Thymus (tissue), 11 donors: ENCODE measurements around the gene NMRAL1. TPM values are rescaled to one million over a fixed set of nuclear protein-coding genes. Genes with fewer than 3 reads are reported as not detected.

Source experiments
- DNase-seq, 9 donors: peaks; one replicate each; pipeline ENCODE4 v3.0.0-alpha.2; 2013; ENCODE audit warnings: low spot score in 9 of 9, low read depth in 6 of 9, missing footprints in 1 of 9
- H3K27ac ChIP-seq, 2 donors: one replicate each; pipeline ENCODE4 v1.5.1; 2013; ENCODE audit warnings: control low read depth in 1 of 2, low read depth in 1 of 2, low read length in 1 of 2, mild to moderate bottlenecking in 1 of 2, moderate library complexity in 1 of 2
- H3K27me3 ChIP-seq, 2 donors: one replicate each; pipeline ENCODE4 v1.5.1; 2013; ENCODE audit warnings: low read length in 1 of 2; ENCODE audit not compliant: control insufficient read depth in 2 of 2, insufficient read depth in 1 of 2
- H3K36me3 ChIP-seq, 2 donors: one replicate each; pipeline ENCODE4 v1.5.1; 2013; ENCODE audit warnings: low read length in 1 of 2, mild to moderate bottlenecking in 1 of 2, moderate library complexity in 1 of 2; ENCODE audit not compliant: control insufficient read depth in 2 of 2, insufficient read depth in 2 of 2
- H3K4me1 ChIP-seq, 2 donors: one replicate each; pipeline ENCODE4 v1.5.1; 2013; ENCODE audit warnings: low read length in 2 of 2; ENCODE audit not compliant: control insufficient read depth in 2 of 2, insufficient read depth in 2 of 2
- H3K4me3 ChIP-seq, 2 donors: one replicate each; pipeline ENCODE4 v1.5.1; 2013; ENCODE audit warnings: low read length in 2 of 2, control low read depth in 1 of 2, mild to moderate bottlenecking in 1 of 2
- H3K9me3 ChIP-seq, 2 donors: one replicate each; pipeline ENCODE4 v1.5.1; 2013; ENCODE audit warnings: low read length in 1 of 2, mild to moderate bottlenecking in 1 of 2; ENCODE audit not compliant: control insufficient read depth in 2 of 2, insufficient read depth in 1 of 2
- WGBS: extraction: QIAGEN DNeasy Blood & Tissue Kit; methylation state at CpG from one replicate; pipeline ENCODE4 v1.1.7; 2013; 5-methylcytosine and 5-hydroxymethylcytosine counted together
- polyA plus RNA-seq: library from polyadenylated mRNA; stranded (reverse); fragments of 200-250 nt; gene quantifications from one replicate; pipeline ENCODE4 v1.2.3, GENCODE V29; 2013
- total RNA-seq: library from RNA; stranded (reverse); fragments of 120-200 nt; gene quantifications from one replicate; pipeline ENCODE4 v1.2.4, GENCODE V29; 2013
- donor health status: healthy.

The NMRAL1 gene
- total and polyA plus RNA-seq, 2 donors, result 44.9 to 57.4 TPM

DNA sequence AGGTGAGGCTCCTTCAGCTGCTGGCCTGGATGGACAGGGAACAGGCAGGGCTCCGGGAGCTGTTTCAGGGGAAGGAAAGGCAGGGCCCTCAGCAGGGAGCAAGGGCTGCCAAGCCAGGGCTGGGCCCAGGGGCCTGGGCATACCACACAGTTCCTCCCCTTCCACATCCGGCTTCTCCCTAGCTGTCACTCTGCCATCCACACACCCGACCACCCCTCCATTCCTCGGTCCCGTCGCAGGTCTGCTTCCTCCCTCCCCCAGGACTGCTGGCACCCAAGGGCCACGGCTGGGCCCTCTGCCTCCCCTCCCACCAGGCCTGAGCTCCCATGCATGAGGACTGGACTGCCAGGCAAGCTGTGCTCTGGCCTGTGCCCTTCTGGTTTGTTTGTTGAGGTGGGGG lies 40.2 kb upstream of the NMRAL1 start:
- no peaks in the 10 kb centered on the region for H3K27me3 ChIP-seq
- no peak for DNase-seq
- H3K4me1 ChIP-seq, result peaks cover 8 to 37% of the 10 kb centered on the region in 2 donors
- H3K9me3 ChIP-seq, result no peaks in the 10 kb centered on the region
- H3K36me3 ChIP-seq, result peaks cover 38 to 42% of the 10 kb centered on the region in 2 donors
- no peak overlapping the region for H3K27ac ChIP-seq
- 44% methylated on average over 7 of the region's 7 CpGs for WGBS
- H3K4me3 ChIP-seq, result no peak overlapping the region

DNA sequence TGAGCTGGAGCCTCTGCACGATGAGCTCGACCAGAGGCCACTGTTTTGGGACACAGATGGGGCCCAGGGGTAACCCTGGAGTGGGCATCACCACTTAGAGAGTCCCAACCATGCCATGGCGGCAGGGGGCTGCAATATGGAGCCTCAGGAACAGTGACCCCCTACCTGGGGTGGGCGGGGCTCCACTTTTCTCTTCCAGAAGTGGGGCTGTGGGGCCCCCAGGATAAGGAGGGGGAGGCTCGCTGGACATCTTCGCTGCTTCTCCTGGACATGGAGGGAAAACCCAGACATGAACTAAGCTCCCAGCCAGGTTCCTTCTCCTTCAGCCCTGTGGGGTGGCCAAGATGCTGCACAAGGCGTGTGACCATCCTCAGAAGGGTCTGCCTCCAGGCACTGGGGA lies 39.5 kb upstream of the NMRAL1 start:
- 96% methylated on average over 7 of the region's 7 CpGs for WGBS
- no peaks in the 10 kb centered on the region for H3K9me3 ChIP-seq
- peaks cover 46 to 49% of the 10 kb centered on the region in 2 donors for H3K36me3 ChIP-seq
- H3K4me1 ChIP-seq, result peaks cover 8 to 36% of the 10 kb centered on the region in 2 donors
- no peak for DNase-seq
- no peak overlapping the region for H3K27ac ChIP-seq
- H3K27me3 ChIP-seq, result no peaks in the 10 kb centered on the region
- H3K4me3 ChIP-seq, result no peak overlapping the region

DNA sequence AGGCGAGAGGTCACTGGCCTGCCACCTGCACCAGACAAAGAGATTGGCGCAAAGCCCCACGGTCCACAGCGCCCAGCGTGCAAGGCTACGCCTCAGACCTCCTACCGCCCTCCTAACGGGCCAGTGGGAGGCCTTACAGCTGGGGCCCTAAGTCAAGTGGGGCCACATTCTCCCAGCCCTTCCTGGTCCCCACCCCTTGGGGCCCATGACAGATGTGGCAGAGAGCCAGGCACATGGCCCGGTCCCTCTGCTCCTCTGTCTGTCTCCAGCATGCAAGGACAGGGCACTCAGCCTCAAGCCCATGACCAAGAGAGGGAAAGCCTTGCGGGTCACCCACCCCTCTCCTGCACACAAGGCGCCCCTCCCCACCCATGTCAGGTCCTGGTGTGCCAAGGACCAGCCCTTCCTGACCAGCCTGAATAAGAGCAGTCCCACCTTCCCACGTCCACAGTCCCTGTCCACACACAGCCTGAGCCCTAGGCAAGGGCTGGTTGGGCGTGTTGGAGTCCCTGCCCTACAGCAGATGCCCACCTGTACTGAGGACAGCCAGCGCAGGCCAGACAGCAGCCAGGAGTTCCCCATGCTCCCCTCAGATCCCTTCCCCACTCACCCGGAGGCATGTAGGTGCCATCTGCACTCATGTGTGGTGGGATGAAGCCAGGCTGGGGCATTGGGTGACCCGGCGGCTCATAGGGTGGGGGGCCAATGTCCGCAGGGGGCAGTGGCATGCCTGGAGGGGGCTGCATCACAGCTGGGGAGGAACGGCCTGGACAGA lies 38.8 kb upstream of the NMRAL1 start:
- Histone ChIP-seq H3K27me3 (no peaks in the 10 kb centered on the region), H3K36me3 (peaks cover 52 to 56% of the 10 kb centered on the region in 2 donors), H3K4me1 (peaks cover 8 to 31% of the 10 kb centered on the region in 2 donors), H3K27ac (no peak overlapping the region), H3K9me3 (no peaks in the 10 kb centered on the region), H3K4me3 (no peak overlapping the region)
- 97% methylated on average over 19 of the region's 19 CpGs for WGBS
- no peak for DNase-seq

DNA sequence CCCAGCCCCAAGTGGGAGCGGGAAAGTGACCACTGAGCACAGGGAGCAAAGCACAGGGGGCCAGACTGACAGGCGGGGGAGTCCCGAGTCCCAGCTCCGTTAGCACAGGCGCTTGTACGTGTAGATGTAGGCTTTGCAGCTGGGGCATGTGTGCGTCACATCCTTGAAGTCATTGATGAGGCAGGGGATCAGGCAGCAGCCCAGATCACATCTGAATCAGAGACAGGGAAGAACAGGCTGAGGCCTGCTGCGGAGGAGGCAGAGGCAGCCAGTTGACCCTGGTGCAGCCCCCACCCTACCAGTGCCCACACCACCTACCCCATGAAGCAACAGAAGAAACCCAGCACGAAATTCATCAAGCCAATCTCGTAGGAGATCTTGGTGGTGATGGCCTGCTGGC lies 38.0 kb upstream of the NMRAL1 start:
- 97% methylated on average over 10 of the region's 10 CpGs for WGBS
- DNase-seq, result no peak
- Histone ChIP-seq H3K27me3 (no peaks in the 10 kb centered on the region), H3K4me3 (no peak overlapping the region), H3K36me3 (peaks cover 60 to 64% of the 10 kb centered on the region in 2 donors), H3K9me3 (no peaks in the 10 kb centered on the region), H3K4me1 (peaks cover 2 to 23% of the 10 kb centered on the region in 2 donors), H3K27ac (no peak overlapping the region)

DNA sequence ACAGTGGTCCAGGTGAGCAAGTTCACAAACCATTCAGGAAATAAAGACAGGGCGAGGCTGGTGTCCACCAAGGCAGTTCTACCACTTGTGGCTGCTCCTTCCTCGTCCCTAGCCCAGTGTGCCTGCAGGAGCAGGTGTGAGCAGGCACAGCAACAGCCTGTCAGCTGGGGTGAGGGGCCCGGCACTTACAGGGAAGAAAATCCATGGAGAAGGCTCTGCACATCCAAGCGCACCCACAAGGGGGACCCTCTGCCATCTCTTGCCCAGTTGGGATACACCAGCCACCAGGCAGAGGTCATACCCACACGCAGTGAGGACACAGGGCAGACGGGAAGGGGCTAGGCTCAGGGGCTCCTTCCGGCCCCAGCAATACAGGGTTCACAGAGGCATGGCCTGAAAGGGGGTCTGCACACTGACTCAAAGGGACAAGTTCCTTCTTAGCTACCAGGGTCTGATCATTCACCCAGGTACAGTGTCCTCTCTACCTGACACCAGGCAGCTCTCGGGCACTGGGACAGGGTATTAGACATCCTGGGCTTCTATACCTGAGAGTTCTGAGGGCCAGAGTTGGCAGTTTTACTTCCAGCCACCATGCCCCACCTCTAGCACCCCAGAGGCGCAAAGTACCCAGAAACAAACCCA lies 37.1 kb upstream of the NMRAL1 start:
- Histone ChIP-seq H3K4me1 (peaks cover 2 to 22% of the 10 kb centered on the region in 2 donors), H3K36me3 (peaks cover 62 to 71% of the 10 kb centered on the region in 2 donors), H3K27ac (no peak overlapping the region), H3K4me3 (no peak overlapping the region), H3K9me3 (no peaks in the 10 kb centered on the region), H3K27me3 (no peaks in the 10 kb centered on the region)
- 93% methylated on average over 9 of the region's 9 CpGs for WGBS
- no peak for DNase-seq

DNA sequence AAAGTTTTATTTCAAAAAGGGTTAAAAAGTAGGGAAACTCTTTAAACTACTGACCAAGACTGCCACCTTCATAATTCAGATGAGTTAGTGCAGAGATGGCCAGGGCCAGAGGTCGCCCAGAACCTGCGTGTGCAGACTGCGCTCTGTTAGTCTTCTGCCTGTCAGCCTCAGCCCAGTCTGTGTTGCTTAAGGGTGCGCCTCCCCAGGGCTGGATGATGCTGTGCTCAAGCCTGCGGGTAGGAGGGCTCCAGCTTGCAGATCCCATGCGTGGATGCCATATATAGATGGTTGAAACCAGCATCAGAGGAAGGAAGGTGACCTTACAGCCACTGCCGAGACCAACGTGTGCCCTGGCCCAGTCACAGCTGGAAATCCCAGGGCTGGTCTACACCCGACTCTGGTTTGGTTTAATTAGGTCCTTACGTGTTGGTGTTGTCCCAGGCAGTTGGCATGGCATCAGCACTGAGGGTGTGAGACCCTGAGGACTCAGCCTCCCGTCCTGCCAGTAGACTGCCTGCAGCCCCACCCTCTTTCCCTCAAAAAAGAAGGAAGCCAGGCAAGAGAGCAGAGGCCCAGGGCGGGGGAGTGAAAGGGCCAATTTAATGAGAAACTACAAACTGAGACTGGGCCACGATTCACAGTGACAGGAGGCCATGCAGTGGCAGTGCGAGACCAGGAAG lies 36.5 kb upstream of the NMRAL1 start:
- Histone ChIP-seq H3K4me1 (peaks cover 9 to 28% of the 10 kb centered on the region in 2 donors), H3K36me3 (peaks cover 62 to 72% of the 10 kb centered on the region in 2 donors), H3K27me3 (no peaks in the 10 kb centered on the region), H3K27ac (no peak overlapping the region), H3K4me3 (no peak overlapping the region), H3K9me3 (no peaks in the 10 kb centered on the region)
- 93% methylated on average over 14 of the region's 14 CpGs for WGBS
- no peak for DNase-seq

DNA sequence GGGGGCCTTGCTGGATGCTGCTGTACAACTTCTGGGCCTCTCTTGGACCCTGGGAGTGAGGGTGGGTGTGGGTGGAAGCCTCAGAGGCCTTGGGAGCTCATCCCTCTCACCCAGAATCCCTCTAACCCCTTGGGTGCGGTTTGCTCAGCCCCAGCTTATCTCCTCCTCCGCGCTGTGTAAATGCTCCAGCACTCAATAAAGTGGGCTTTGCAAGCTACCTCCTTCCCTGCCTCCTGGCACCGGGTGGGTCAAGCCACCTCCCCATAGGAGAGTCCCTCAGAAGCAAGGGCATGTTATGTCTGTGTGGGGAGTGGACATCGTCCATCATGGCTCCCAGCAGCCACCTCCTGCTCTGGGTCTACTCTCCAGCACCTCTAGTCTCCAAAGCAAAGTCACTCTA lies 35.7 kb upstream of the NMRAL1 start:
- DNase-seq, result no peak
- Histone ChIP-seq H3K36me3 (peaks cover 62 to 72% of the 10 kb centered on the region in 2 donors), H3K27ac (no peak overlapping the region), H3K27me3 (no peaks in the 10 kb centered on the region), H3K4me3 (no peak overlapping the region), H3K4me1 (peaks cover 14 to 31% of the 10 kb centered on the region in 2 donors), H3K9me3 (no peaks in the 10 kb centered on the region)
- WGBS, result 87% methylated on average over 5 of the region's 5 CpGs

DNA sequence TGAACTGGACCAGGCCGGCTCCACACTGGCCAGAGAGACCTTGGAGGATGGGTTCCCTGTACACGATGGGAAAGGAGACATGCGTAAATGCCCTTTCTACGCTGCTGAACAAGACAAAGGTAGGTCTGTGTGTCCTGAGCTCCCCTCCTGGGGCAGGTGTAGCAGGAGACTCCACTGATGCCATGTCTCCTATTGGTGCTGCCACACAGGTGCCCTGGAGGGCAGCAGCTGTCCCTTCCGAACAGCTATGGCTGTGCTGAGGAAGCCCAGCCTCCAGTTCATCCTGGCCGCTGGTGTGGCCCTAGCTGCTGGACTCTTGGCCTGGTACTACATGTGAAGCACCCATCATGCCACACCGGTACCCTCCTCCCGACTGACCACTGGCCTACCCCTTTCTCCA lies 35.0 kb upstream of the NMRAL1 start:
- Histone ChIP-seq H3K4me3 (no peak overlapping the region), H3K9me3 (no peaks in the 10 kb centered on the region), H3K4me1 (peaks cover 14 to 30% of the 10 kb centered on the region in 2 donors), H3K36me3 (peaks cover 62 to 72% of the 10 kb centered on the region in 2 donors), H3K27ac (no peak overlapping the region), H3K27me3 (no peaks in the 10 kb centered on the region)
- DNase-seq, result no peak
- WGBS, result 98% methylated on average over 8 of the region's 8 CpGs

DNA sequence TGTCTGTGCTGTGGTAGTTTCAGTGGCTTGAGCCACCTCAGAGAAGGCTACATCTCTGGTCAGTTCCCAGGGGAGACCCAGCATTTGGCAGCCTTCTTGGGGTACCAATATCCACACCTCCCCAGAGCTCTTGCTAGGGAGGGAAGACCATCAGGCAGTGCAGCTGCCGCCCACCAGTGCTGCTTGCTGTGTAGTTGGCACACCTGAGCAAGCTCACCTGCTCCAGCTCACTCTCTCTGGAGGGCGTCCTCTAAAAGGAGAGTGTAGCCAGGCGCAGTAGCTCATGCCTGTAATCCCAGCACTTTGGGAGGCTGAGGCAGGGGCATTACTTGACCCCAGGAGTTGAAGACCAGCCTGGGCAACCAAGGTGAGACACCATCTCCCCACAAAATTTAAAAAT lies 34.4 kb upstream of the NMRAL1 start:
- DNase-seq, result no peak
- no peaks in the 10 kb centered on the region for H3K9me3 ChIP-seq
- H3K4me1 ChIP-seq, result peaks cover 14 to 28% of the 10 kb centered on the region in 2 donors
- 97% methylated on average over 3 of the region's 3 CpGs for WGBS
- peaks cover 62 to 67% of the 10 kb centered on the region in 2 donors for H3K36me3 ChIP-seq
- H3K4me3 ChIP-seq, result no peak overlapping the region
- no peaks in the 10 kb centered on the region for H3K27me3 ChIP-seq
- no peak overlapping the region for H3K27ac ChIP-seq
